ENCODE results near the gene NDUFB7. TPM values are rescaled to one million over a fixed set of nuclear protein-coding genes. Genes with fewer than 3 reads are reported as not detected.

The NDUFB7 gene
- total and polyA plus RNA-seq, 3 donors from 2014 or later: 259 to 493 (median 389) TPM

DNA sequence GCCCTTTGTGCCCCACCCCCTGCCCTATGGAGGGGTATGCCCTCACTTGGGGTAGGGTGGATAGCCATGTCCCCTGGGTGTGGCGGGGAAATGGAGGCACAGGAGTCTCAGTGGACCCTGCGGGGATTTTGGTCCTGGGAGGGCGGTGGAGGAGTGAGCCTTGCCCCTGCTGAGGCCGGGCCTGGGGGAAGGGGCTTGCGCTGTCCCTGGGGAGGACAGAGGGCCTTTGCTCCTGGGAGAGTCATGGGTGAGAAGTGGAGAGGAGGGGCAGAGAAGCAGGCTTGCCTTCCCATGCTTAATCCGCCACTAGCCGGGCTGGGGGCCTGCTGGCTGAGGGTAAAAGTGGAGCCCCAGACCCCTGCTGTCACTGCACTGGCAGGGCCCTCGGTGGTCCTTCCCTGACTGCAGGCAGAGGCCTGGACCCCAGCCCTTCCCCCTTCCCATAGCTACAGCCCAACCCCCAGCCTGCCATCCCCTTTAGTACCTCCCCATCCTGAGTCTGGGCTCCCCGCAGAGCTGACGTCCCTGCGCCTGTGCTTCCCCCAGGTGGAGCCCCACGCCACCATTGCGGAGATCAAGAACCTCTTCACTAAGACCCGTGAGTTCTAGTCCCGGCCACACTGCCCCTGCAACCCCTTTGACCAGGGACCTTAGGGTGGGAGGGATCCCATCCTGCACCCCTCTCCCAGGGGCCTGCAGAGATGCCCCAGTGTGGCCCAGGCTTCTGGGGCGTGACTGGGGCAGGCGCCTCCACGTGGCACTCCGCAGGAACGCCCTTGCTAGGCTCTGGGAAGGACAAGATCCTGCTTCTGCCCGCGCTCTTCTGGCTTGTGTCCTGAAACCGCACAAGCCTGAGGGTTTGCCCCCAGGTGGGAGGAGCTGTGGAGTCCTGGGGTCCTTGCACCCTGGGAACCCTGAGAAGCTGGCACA is 8.9 kb downstream of the NDUFB7 start:
- intact Hi-C loops (cut with DNase I; ENCODE audit: low total_unique reads): no loop called here
- Histone ChIP-seq H3K4me1 (peaks cover 23% of the 10 kb centered on the region), H3K4me3 (no peak overlapping the region), H3K27me3 (no peaks in the 10 kb centered on the region), H3K27ac (no peak overlapping the region), H3K9me3 (no peaks in the 10 kb centered on the region), H3K36me3 (ENCODE audit: low read depth, missing control alignments) (no peaks in the 10 kb centered on the region)
- no peak for DNase-seq
- WGBS, 2 donors: 72 to 92% methylated on average over 19 to 23 of the region's 23 CpGs
- TF ChIP-seq, protein P1, sequence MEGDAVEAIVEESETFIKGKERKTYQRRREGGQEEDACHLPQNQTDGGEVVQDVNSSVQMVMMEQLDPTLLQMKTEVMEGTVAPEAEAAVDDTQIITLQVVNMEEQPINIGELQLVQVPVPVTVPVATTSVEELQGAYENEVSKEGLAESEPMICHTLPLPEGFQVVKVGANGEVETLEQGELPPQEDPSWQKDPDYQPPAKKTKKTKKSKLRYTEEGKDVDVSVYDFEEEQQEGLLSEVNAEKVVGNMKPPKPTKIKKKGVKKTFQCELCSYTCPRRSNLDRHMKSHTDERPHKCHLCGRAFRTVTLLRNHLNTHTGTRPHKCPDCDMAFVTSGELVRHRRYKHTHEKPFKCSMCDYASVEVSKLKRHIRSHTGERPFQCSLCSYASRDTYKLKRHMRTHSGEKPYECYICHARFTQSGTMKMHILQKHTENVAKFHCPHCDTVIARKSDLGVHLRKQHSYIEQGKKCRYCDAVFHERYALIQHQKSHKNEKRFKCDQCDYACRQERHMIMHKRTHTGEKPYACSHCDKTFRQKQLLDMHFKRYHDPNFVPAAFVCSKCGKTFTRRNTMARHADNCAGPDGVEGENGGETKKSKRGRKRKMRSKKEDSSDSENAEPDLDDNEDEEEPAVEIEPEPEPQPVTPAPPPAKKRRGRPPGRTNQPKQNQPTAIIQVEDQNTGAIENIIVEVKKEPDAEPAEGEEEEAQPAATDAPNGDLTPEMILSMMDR (IDR thresholded peaks at IDR 0.05): no peak
- TF ChIP-seq POLR2A (IDR thresholded peaks at IDR 0.05): no peak

DNA sequence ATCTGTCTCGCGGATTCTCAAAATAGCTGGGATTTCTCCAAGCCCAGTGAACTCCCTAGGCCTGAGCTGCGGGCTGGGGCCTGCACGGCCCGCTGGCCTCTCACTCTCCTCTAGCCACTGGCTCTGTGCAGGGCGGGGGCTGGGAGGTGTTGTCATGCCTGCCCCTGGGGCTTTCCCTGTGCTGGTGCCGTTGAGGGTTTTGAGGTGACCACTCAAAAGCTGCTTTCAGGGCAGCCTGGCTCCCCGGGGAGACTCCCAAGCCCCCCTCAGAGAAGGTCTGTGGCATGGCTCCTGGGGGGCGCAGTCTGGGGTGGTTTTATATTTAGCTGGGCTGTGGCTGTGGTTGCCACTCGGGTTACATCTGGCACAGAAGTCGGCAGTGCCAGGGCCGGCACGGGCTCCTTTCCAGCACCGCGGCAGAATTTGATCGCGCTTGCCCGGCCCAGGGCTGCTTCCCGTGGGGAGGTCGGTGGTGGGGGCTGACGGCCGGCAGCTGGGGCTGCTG is 10.0 kb downstream of the NDUFB7 start:
- Histone ChIP-seq H3K27me3 (no peaks in the 10 kb centered on the region), H3K4me3 (no peak overlapping the region), H3K9me3 (no peaks in the 10 kb centered on the region), H3K27ac (peak overlapping the region in 1 of 2 donors; percentile 36), H3K36me3 (ENCODE audit: low read depth, missing control alignments) (no peaks in the 10 kb centered on the region), H3K4me1 (peaks cover 23% of the 10 kb centered on the region)
- TF ChIP-seq POLR2A (IDR thresholded peaks at IDR 0.05): no peak
- TF ChIP-seq, protein P1 (IDR thresholded peaks at IDR 0.05): no peak
- intact Hi-C loops (cut with DNase I; ENCODE audit: low total_unique reads): no loop called here
- 59 to 67% methylated on average over 2 to 22 of the region's 22 CpGs for WGBS, 2 donors
- peak; percentile 54 for DNase-seq

DNA sequence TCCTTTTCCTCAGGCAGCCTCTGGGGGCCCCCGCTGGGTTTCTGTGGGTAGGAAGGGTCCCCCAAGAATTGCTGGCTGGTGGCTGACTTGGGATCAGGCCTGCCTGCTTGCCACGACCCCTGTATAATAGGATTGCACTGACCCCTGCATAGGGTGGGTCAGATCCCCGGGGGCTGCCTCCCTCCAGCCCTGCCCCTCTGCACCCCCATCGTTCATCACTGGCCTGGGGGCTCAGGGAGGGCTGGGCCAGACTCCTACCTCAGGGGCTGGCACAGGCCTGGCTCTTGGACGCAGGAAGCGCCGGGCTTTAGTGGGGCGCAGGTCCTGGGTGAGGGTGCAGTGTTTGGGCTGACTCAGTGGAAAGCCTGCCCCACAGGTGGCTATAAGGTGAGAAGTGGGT is 10.6 kb downstream of the NDUFB7 start:
- H3K4me1 ChIP-seq: peaks cover 29% of the 10 kb centered on the region
- no peaks in the 10 kb centered on the region for H3K27me3 ChIP-seq
- H3K27ac ChIP-seq: no peak overlapping the region
- no peaks in the 10 kb centered on the region for H3K36me3 ChIP-seq (ENCODE audit: low read depth, missing control alignments)
- 83 to 90% methylated on average over 2 to 7 of the region's 8 CpGs for WGBS, 2 donors
- H3K4me3 ChIP-seq: no peak overlapping the region
- no peaks in the 10 kb centered on the region for H3K9me3 ChIP-seq
- intact Hi-C loops (cut with DNase I; ENCODE audit: low total_unique reads): no loop called here
- no peak for DNase-seq
- TF ChIP-seq POLR2A (IDR thresholded peaks at IDR 0.05): no peak
- TF ChIP-seq, protein P1 (IDR thresholded peaks at IDR 0.05): no peak

DNA sequence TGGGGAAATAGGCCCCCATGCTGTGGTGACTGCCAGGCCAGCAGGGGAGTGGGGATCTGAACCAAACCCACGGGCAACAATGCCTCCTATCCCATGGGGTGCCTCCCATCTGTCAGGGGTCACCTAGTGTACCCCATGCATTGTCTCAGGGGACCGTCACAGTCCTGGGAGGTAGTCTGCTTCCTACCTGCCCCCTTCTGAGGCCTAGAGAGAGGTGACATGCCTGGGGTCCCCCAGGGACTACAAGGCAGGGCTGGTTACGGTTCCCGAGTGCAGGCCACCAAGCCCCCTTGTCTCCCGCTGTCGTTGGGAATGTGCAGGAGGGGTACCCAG is 11.1 kb downstream of the NDUFB7 start:
- Histone ChIP-seq H3K4me3 (no peak overlapping the region), H3K9me3 (no peaks in the 10 kb centered on the region), H3K4me1 (peaks cover 29% of the 10 kb centered on the region), H3K27me3 (no peaks in the 10 kb centered on the region), H3K36me3 (ENCODE audit: low read depth, missing control alignments) (no peaks in the 10 kb centered on the region), H3K27ac (no peak overlapping the region)
- no peak for DNase-seq
- intact Hi-C loops (cut with DNase I; ENCODE audit: low total_unique reads): no loop called here
- WGBS, 2 donors: 80 to 88% methylated on average over 2 to 6 of the region's 6 CpGs
- TF ChIP-seq, protein P1 (IDR thresholded peaks at IDR 0.05): no peak

Data from testis (tissue), 3 donors.